Pons (tissue), 1 donor: ENCODE measurements around the gene CORO1C.

Experiments
- DNase-seq: peaks from one replicate; pipeline ENCODE4 v3.0.0-alpha.2; 2016; ENCODE audit warnings: low spot score

Gene CORO1C

GRCh38 chr12:108647585-108648287, 83.6 kb downstream of the CORO1C start:
- DNase-seq = no peak

- DNase-seq = no peak
These were observed 84.4 kb downstream of the CORO1C start for GRCh38 chr12:108646600-108647579.

GRCh38 chr12:108645686-108646599, 85.4 kb downstream of the CORO1C start:
- DNase-seq = peak; percentile 34

- DNase-seq = no peak
These were observed 86.6 kb downstream of the CORO1C start for GRCh38 chr12:108644811-108645120.

- DNase-seq = peak; percentile 78
These were observed 87.1 kb downstream of the CORO1C start for GRCh38 chr12:108643941-108644810.

GRCh38 chr12:108642899-108643654, 88.2 kb downstream of the CORO1C start:
- DNase-seq = no peak

- no peak for DNase-seq
These were observed 88.9 kb downstream of the CORO1C start for GRCh38 chr12:108642269-108642870.

- DNase-seq = peak; percentile 71
These were observed 89.7 kb downstream of the CORO1C start for GRCh38 chr12:108641446-108642268.

- DNase-seq = no peak
These were observed 90.4 kb downstream of the CORO1C start for GRCh38 chr12:108640802-108641445.

GRCh38 chr12:108638997-108639822, 92.1 kb downstream of the CORO1C start:
- DNase-seq = no peak

- peak; percentile 85 for DNase-seq
These were observed 93.0 kb downstream of the CORO1C start for GRCh38 chr12:108638141-108638827.

- DNase-seq = no peak
These were observed 93.9 kb downstream of the CORO1C start for GRCh38 chr12:108637222-108637971.

- no peak for DNase-seq
These were observed 95.1 kb downstream of the CORO1C start for GRCh38 chr12:108635997-108636808.

- no peak for DNase-seq
These were observed 95.9 kb downstream of the CORO1C start for GRCh38 chr12:108635201-108635996.

- DNase-seq = no peak
These were observed 97.0 kb downstream of the CORO1C start for GRCh38 chr12:108634341-108634751.
